Measurements from ENCODE around the gene PRDM16. TPM values are rescaled to one million over a fixed set of nuclear protein-coding genes. Genes with fewer than 3 reads are reported as not detected.

PRDM16 gene
- polyA plus RNA-seq, 2 of the 4 experiments (the other 2 are of a cell fraction), result 0.03 to 0.35 TPM

DNA sequence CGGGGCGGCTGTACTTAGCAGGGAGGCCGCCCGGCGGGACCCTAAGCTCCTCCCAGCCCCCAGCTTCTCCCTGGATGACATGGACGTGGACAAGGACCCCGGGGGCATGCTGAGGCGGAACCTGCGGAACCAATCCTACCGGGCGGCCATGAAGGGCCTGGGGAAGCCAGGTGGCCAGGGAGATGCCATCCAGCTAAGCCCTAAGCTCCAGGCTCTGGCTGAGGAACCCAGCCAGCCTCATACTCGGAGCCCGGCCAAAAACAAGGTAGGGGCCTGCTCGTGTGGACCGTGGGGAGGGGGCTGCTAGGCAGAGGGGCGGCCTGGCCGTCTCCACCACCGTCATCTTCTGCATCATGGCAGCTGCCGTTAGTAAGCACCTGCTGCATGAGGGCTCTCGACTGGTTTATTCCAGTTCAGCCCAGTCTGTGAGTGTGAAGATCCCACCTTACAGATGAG is 394.4 kb downstream of the PRDM16 start:
- 82% methylated on average over 4 of the region's 20 CpGs for WGBS (ENCODE audit: missing lambda C conversion rate)
- peaks cover 3% of the 10 kb centered on the region; the same call in 1 of the 3 replicates for H3K4me1 ChIP-seq
- H3K9me3 ChIP-seq, result no peaks in the 10 kb centered on the region
- ATAC-seq (no peak), DNase-seq (ENCODE audit: low read depth in 1 of 2, low spot score in 1 of 2) (no peak), FAIRE-seq (no peak)
- H3K4me2 ChIP-seq, result no peak overlapping the region
- TF ChIP-seq SREBF2 (IDR thresholded peaks at IDR 0.05), result no peak
- TF ChIP-seq, protein P1, sequence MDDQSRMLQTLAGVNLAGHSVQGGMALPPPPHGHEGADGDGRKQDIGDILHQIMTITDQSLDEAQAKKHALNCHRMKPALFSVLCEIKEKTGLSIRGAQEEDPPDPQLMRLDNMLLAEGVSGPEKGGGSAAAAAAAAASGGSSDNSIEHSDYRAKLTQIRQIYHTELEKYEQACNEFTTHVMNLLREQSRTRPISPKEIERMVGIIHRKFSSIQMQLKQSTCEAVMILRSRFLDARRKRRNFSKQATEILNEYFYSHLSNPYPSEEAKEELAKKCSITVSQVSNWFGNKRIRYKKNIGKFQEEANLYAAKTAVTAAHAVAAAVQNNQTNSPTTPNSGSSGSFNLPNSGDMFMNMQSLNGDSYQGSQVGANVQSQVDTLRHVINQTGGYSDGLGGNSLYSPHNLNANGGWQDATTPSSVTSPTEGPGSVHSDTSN (IDR thresholded peaks at IDR 0.05), result no peak
- TF ChIP-seq HDAC2 (IDR thresholded peaks at IDR 0.05), result no peak
- TF ChIP-seq EHF (CRISPR knock-in tag; IDR thresholded peaks at IDR 0.05), result no peak
- TF ChIP-seq CHD4 (IDR thresholded peaks at IDR 0.05; ENCODE audit: borderline replicate concordance), result no peak
- no peak for TF ChIP-seq KDM1A (IDR thresholded peaks at IDR 0.05; ENCODE audit: low read depth)
- no peak for TF ChIP-seq POLR2A (IDR thresholded peaks at IDR 0.05; ENCODE audit: low read length)
- no peak for TF ChIP-seq POLR2AphosphoS2 (conservative IDR thresholded peaks at IDR 0.05; ENCODE audit: low read length)
- TF ChIP-seq CEBPB (IDR thresholded peaks at IDR 0.05), result no peak
- TF ChIP-seq, protein P2, sequence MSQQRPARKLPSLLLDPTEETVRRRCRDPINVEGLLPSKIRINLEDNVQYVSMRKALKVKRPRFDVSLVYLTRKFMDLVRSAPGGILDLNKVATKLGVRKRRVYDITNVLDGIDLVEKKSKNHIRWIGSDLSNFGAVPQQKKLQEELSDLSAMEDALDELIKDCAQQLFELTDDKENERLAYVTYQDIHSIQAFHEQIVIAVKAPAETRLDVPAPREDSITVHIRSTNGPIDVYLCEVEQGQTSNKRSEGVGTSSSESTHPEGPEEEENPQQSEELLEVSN (IDR thresholded peaks at IDR 0.05; ENCODE audit: borderline replicate concordance, low read depth), result no peak
- TF ChIP-seq ZSCAN20 (CRISPR knock-in tag; IDR thresholded peaks at IDR 0.05), result no peak
- TF ChIP-seq JUN (IDR thresholded peaks at IDR 0.05), result no peak
- no peak for TF ChIP-seq RARB (CRISPR knock-in tag; IDR thresholded peaks at IDR 0.05)
- TF ChIP-seq JUNB (IDR thresholded peaks at IDR 0.05), result no peak
- H3K27ac ChIP-seq, result no peak overlapping the region
- H3K4me3 ChIP-seq, result no peak overlapping the region
- ChIA-PET CTCF (interaction anchor here (1.2 to 3.6 kb wide), 3 partner anchors 9 to 27 kb away, joined by 5 to 33 read pairs (median 16); no protein-coding TSS in a partner anchor), POLR2A (no interaction called here)

DNA sequence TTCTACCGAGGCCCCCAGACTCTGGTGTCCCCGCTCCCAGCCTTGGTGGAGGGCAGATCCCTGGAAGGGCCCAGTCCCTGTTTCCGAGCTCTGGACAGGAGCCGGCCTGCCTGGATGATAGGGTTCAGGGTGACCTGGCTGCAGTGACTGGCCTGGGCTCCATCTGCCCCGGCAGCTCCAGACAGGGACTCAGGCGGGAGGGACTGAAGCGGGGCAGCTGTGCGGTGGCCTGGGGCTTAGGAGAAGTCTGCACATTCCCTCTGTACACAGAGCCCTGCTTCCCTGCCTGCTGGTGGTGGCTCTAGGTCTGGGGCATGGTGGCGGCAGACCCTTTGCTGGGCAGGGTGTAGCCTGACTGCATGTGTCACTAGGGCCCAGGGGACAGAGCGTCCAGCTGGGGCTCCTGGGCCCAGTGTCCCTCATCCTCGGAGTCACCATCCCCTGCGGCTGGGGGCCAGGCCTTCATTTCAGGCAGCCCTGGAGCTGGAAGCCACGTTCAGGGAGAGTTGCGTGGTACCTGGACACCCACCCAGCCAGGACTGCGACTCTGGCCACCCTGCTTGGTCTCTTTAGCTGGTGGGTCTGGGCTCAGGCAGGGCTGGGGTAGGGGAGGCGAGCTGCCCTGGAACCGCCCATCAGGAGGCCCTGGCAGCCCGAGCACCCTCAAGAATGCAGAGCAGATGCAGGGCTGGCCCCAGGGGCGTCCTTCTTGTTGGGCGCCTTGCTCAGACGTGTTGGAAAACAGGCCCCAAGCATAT is 395.1 kb downstream of the PRDM16 start:
- 100% methylated on average over 1 of the region's 21 CpGs for WGBS (ENCODE audit: missing lambda C conversion rate)
- POLR2A ChIA-PET, result no interaction called here
- ATAC-seq, result no peak
- H3K4me3 ChIP-seq, result no peak overlapping the region
- DNase-seq (ENCODE audit: low read depth in 1 of 2, low spot score in 1 of 2), result no peak
- no peaks in the 10 kb centered on the region for H3K9me3 ChIP-seq
- no peak for FAIRE-seq
- CTCF ChIA-PET, result interaction anchor here (1.6 to 3.6 kb wide), 3 partner anchors 8 to 155 kb away, joined by 4 to 33 read pairs (median 16); no protein-coding TSS in a partner anchor
- H3K27ac ChIP-seq, result no peak overlapping the region
- TF ChIP-seq EHMT2 (IDR thresholded peaks at IDR 0.05; ENCODE audit: low read depth) (no peak), POLR2A (IDR thresholded peaks at IDR 0.05; ENCODE audit: low read length) (no peak), HDAC2 (IDR thresholded peaks at IDR 0.05) (no peak), EP300 (IDR thresholded peaks at IDR 0.05) (no peak), NR3C1 (IDR thresholded peaks at IDR 0.05) (no peak)
- H3K4me2 ChIP-seq, result no peak overlapping the region
- peaks cover 3% of the 10 kb centered on the region; the same call in 1 of the 3 replicates for H3K4me1 ChIP-seq

DNA sequence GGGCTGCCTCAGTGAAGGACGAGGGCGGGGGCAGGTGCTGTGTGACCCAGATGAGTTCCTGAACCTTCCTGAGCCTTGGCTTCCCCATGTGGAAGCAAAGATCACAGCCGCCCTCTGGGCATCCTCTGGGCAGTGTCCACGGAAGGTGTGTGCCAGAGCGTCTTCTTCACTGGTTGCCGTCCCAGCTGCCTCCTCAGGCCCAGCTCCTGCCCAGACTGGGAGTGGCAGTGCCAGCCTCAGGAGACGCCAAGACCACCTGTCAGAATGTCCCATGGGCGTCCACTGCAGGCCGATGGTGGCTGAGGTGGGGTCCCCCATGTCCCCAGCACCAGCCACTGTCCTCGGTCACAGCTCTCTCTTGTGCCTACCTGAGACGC is 395.6 kb downstream of the PRDM16 start:
- Histone ChIP-seq H3K27ac (no peak overlapping the region), H3K4me1 (peaks cover 3% of the 10 kb centered on the region; the same call in 1 of the 3 replicates), H3K4me3 (no peak overlapping the region), H3K9me3 (no peaks in the 10 kb centered on the region), H3K4me2 (no peak overlapping the region)
- CTCF ChIA-PET, result interaction anchor here (1.6 to 3.6 kb wide), 2 partner anchors 12 to 154 kb away, joined by 4 to 33 read pairs; no protein-coding TSS in a partner anchor
- ATAC-seq, result no peak
- FAIRE-seq, result no peak
- POLR2A ChIA-PET, result no interaction called here
- DNase-seq (ENCODE audit: low read depth in 1 of 2, low spot score in 1 of 2), result no peak
- TF ChIP-seq JUN (IDR thresholded peaks at IDR 0.05) (no peak), MAFK (IDR thresholded peaks at IDR 0.05; ENCODE audit: partially characterized antibody) (no peak), MAZ (IDR thresholded peaks at IDR 0.05; ENCODE audit: borderline replicate concordance, low read depth, low read length) (no peak), CHD2 (IDR thresholded peaks at IDR 0.05; ENCODE audit: low read length, partially characterized antibody) (no peak)
- 81% methylated on average over 5 of the region's 11 CpGs for WGBS (ENCODE audit: missing lambda C conversion rate)

All from A549 (cell line).